COLO829 (cell line): ENCODE data around the gene SMOC1.

Source experiments
- DNase-seq: peaks from one replicate; pipeline ENCODE4 v3.0.0; 2012; ENCODE audit warnings: low spot score

SMOC1 gene, protein sequence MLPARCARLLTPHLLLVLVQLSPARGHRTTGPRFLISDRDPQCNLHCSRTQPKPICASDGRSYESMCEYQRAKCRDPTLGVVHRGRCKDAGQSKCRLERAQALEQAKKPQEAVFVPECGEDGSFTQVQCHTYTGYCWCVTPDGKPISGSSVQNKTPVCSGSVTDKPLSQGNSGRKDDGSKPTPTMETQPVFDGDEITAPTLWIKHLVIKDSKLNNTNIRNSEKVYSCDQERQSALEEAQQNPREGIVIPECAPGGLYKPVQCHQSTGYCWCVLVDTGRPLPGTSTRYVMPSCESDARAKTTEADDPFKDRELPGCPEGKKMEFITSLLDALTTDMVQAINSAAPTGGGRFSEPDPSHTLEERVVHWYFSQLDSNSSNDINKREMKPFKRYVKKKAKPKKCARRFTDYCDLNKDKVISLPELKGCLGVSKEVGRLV

DNA sequence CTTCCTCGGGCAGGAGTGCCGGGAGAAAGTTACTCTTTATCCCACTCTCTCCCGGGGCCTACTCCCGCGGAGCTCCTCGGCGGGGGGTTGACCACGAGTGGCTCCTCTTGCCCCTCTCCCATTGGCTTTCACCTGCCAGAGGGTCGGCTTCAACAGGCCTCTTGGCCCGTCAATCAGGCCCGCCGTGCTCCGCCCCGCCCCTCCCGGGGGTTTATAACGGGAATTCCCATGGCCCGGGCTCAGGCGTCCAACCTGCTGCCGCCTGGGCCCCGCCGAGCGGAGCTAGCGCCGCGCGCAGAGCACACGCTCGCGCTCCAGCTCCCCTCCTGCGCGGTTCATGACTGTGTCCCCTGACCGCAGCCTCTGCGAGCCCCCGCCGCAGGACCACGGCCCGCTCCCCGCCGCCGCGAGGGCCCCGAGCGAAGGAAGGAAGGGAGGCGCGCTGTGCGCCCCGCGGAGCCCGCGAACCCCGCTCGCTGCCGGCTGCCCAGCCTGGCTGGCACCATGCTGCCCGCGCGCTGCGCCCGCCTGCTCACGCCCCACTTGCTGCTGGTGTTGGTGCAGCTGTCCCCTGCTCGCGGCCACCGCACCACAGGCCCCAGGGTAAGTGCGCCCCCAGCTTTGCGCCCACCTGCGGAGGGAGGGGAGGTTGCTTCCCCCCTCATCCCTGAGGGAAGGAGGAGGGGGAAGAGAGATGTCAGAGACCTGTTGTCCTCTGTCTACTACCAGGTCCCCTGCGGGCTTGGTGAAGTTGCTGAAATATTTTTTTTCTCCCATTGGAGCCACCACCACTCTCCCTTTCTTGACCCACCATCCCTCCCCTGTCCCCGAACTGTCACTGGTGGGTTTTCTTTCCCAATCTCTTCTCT, at the start of gene SMOC1:
SMOC1 (plus strand) TSS at position 242 of the 869 bp plus-strand sequence; CDS start at position 505, 263 bp downstream.
- DNase-seq, result no peak

DNA sequence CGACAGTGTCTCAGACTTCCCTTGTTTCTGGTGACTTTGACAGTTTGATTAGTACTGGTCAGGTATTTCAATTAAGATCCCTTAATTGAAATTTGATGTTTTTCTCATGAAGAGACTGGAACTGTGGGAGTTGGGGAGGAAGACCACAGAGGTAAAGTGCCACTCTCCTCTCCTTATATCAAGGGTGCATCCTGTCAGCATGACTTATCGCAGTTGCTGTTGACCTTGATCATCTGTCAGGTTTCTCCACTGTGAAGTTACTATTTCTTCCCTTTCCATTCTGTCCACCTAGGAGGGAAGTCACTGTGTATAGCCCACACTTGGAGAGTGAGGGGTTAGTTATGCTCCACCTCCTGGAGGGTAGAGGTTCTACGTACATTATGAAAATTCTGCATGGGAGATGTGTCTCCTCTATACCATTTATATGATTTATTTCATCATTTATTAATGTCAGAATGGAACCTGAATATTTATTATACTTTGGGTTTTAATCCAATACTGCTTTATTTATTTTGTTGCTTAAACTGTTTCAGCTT, 40.3 kb upstream of the SMOC1 start:
- no peak for DNase-seq

DNA sequence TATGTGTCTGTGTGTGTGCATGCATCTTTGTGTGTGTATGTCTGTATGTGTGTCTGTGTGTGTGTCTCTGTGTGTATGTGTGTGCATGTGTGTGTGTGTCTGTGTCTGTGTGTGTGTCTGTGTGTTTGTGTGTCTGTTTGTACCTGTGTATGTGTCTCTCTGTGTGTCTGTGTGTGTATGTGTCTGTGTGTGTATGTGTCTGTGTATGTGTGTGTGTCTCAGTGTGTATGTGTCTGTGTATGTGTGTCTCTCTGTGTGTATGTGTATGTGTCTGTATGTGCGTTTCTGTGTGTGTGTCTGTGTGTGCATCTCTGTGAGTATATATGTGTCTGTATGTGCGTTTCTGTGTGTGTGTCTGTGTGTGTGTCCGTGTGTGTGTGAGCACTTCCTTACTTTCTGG, 39.6 kb upstream of the SMOC1 start:
- DNase-seq, result no peak

DNA sequence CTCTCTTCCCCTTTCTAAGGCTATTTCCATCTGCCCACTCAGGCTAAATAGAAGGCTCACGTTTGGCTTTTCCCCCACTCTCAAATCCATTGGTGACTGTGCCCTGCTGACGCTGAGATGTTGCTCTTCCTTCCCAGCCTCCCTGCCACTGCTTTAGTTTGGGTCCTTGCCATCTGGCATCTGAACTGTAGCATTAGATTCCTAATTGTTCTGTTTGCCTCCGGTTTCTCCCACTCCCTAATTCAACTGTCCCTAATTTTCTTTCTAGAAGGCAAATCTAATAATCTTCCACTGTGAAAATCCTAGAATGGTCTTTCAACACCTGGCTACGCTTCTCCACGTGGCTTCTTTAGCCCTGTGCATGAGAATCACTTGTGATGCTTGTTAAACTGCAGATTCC, 37.6 kb upstream of the SMOC1 start:
- no peak for DNase-seq

DNA sequence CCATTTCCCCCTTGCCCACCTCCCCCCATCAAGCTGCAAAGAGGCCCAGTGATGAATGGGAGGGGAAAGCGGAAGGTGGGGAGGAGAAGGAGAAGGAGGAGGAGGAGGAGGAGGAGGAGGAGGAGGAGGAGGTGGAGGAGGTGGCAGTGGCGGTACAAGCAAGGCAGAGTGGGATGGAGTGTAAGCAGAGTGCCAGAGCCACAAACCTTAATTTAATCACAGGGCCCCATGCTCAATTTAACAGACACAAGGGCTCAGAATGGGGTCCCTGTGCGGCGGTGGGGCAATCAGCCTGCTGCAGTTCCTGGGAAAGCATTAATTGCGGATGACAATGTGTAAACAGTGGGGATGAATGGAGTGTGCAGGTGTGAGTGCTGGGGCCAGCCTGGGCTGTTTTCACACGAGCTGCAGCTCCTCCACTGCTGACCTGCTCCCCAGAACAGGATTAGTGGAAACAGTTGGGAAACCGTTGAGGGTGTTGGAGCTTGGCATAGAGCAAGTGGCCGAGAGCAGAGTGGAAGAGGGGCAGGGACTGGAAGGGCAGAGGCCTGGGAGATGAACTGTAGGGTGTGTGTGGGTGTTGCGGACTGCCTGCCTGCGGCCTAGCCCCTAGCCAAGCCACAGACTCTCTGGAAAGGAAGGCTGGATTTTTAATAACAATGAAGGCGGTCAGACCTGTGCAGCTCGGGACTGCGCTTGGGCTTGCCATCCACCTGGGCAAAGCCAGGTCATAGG, 36.4 kb upstream of the SMOC1 start:
- no peak for DNase-seq

DNA sequence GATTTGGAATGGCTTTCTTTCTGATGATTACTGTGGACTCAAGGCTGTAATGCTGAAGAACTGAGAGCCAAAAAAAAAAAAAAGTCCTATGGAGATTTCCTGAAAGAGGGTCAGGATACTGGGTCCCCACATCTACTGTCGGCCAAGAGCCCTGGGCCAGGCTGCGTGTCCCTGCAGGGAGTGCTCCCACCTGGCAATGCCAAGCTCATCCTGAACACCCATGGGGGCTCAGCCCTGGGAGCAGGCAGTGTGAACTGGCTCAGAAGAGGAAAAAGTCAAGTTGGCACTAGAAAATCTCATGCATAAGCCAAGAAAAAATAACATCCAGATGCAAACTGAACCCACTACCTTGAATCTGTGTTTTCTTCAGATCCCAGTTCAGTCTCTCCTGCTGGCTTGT, 35.0 kb upstream of the SMOC1 start:
- no peak for DNase-seq

DNA sequence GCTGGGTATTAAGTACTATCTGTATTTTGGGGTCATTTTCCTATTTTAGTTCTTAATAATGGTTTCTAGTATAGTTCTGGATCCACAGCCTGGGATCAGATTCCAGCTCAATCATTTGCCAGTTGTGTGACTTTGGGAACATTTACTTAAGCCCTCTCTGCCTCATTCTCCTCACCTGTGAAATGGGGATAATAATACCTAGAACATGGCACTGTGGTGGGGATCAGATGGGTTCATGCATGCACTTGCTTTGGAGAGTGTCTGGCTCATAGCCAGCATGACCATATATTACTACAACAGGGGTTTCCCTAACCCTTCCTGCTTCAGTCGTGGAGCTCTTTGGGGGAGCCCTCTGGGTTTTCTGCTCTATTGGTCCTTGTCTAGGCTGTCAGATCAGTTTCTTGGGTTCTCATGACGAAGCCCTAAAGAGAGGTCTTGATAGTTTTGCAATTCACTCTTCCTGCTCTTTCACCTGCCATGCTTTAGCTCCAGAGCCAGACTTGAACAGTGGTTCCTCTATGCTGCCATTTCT, 34.1 kb upstream of the SMOC1 start:
- no peak for DNase-seq

DNA sequence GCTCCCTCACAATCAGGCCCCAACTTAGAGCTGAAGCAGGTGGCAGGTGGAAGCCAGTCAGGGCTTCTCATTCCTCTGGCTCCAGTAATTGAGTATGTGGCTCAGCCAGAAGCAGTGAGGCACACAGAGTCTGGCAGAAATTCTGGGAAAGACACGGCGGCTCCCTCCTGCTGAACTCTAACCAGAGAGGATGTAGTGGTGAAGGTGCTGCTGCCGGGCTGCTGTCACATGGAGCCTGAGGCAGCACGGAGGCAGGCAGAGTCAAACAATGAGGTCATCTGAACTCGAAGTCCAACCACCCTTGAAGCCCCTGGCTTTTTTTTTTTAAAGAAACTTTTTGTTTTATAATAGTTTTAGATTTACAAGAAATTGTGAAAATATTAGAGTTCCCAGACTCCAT, 33.4 kb upstream of the SMOC1 start:
- no peak for DNase-seq

DNA sequence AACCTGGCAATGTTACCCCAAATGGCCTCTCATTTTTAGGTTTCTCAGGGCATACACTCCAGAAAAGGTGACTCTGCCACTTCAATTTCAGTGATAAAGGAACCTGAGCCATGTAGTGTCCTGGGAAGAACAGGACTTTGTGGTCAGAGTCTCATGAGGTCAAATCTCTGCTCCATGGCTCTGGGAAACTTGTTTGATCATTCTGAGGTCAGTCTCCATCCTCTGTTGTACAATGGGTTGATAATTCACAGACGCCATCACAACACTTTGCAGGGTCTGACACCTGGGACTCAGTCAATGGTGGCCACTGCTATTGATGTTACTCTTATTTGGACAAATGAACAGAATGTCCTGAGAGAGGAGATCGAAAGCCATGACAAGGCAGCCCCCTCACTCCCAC, 31.1 kb upstream of the SMOC1 start:
- no peak for DNase-seq

DNA sequence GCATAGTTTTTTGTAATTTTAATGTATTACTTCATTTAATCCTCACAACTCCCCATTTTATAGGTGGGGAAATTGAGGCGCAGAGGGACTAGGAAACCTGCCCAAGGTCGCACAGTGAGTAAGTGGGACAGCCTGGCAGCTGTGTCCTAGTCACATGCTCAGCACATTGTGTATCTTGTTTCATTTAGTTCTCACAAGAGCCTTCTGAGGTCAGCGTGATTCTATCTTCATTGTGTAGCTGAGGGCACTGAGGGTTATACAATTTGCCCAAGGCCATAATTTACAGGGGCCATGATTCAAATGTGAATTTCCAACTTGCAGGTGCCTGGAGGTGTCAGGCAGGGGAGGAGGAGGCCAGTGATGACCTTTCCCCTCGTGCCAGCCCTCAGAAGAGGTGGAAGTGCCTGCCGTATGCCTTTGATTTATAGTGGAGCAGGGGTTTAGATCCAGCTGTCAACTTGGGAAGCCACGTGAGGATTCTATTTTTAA, 30.3 kb upstream of the SMOC1 start:
- DNase-seq, result no peak

DNA sequence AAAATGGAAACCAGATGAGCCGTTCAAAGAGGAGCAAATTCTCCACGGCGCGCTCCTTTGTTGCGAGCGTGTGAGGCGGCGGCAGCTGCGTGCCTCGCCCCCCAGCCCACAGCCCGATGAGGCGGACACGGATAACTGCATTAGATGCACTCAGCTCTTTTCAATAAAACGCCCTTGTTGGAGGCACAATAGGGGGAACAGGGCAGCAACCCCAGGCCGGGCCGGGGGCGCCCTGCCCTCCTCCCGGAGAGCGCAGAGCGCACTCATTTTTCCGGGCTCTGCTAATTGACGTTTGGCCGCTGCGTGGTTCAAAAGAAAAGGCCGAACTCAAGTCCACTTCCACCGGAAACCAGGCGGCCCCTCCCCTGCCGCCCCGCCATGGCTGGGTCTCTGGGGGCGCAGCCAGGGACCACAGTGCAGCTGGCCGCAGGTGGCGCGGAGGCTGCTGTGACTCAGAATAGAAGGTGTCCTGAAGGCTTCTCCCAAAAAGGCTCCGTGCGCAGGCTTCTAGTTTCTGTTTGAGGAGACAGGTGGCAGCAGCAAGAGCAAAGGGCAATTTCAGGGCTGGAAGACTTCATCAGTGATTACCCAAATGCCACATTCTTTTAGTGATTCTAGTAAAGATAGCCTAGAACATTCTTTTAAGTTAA, 29.0 kb upstream of the SMOC1 start:
- no peak for DNase-seq

DNA sequence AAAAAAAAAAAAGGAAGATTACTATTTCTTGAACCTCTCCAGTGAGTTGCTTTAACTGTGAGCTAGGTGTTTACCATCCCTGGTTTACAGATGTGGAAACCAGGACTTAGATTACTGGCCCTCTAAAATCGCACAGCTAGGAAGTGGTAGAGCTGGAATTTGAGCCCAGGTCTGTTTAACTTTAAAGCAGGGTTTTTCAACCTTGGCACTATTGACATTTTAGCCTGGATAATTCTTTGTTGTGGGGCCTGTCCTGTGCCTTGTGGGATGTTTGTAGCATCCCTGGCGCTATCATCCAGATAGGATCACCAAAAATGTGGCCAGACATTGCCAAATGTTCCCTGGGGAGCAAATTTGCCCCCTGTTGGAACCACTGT, 28.5 kb upstream of the SMOC1 start:
- DNase-seq, result no peak

DNA sequence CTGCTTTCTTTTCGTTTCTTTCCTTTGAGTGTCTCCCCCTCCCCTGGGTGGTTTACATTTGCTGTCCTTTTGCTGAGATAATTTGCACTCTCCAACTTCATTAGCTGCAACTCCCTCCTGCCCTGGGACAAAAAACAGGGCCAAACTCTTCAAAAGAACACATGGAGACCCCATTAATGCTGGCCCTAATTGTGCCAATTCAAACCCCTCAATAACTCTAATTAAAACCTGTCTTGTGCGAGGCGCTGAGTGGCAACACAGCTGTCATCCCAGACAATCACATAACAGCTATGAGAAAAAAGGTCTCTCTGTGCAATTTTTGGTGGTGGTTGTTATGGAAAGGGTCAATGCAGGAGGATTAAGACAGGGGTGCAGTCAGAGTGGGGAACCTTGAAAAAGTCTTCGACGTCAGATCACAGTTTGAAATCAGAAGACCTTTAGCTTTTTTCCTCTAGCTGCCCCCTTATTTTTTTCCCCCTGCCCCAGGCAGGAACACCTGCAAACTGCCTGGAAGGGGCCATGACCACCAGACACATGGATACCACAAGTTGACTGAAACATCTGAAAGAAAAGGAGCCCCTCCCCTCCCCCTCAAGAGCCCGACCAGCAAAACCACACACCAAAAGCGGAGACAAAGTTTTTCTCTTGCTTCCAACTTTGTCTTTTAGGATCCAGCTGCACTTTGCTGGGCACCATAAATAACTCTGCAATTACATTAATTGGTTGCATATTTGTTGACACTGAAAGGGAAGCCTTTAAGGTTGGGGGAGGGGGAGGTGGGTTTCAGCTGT, 26.5 kb upstream of the SMOC1 start:
- no peak for DNase-seq

DNA sequence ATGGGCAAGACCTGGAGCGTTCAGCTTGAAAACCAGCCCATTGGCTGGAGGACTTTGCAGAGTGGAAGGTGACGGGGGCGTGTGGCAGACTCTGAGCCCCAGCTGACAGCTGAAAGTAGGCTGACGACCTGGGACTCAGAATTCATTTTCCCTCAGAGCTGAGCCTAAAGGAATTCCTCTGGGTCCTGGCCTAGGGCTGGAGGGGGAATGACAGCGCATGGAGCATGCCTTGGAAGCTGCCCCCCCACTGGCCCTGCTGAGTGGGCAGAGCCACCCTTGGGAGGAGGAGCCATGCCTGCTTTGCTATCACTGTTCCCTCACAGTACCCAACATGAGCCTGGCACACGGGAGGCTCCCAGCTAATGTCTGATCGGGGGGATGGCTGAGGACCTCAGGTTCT, 25.4 kb upstream of the SMOC1 start:
- DNase-seq, result no peak

DNA sequence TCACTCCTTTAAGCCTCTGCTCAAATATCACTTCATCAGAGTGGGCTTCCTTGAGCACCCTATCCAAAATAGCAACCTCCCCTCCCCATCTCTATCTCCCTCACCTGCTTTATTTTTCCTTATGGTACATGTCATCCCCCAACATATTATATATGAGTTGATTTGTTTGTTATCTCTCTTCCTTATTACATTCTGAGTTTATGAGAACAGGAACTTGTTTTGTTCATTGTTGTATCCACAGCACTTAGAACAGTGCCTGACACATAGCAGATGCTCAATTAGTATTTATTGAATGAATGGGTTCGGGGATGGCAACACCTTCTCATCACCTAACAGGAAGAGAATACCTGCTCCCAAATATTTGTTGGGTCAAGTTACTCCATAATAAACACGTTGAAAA, 24.6 kb upstream of the SMOC1 start:
- DNase-seq, result no peak

DNA sequence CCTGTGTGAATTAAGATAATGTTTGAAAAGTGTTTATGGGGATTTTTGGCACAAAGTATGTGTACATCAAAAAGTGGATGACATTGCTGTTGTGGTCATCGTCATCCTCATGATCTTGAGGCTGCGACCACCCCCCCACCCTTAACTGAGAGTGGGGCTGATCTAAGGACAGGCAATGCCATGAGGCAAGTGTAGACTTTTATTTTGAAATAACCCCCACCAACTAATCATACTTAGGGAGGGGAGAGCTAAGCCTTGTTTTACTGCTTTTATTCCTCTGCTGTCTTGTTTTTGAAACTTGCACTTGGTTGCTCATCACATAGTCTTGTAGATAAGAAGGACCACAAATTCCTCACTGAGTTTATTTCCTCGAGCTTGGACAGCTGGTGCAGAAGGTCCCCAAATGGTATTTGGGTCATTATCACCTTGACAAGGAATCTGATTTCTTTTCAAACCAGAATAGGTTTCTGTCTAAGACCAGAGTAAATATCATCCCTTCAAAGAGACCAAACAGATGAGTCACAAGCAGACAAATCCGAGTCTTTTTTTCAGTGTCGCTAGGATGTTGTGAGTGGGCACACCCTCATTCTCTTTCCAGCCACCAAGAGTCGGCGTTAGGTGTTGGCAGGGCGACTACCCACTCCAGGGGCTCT, 23.9 kb upstream of the SMOC1 start:
- no peak for DNase-seq

DNA sequence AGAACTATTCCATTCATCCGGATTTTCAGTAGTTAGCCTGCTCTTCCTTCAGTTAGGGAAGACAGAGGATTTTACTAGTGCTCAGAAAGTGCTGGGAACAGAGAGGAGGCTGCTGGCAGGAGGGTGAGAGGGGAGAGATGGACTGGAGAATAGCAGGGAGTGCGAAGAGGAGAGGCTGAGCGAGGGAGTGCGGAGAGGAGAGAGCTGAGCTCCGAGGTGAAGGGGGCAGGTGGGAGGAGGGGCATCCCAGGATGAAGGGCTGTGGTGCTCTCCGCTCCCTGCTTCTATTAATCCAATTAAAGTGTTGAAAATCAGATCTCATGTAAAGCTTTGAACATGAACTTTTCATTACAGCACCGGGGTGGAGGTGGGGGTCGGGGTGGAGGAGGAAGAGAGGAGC, 20.4 kb upstream of the SMOC1 start:
- no peak for DNase-seq

DNA sequence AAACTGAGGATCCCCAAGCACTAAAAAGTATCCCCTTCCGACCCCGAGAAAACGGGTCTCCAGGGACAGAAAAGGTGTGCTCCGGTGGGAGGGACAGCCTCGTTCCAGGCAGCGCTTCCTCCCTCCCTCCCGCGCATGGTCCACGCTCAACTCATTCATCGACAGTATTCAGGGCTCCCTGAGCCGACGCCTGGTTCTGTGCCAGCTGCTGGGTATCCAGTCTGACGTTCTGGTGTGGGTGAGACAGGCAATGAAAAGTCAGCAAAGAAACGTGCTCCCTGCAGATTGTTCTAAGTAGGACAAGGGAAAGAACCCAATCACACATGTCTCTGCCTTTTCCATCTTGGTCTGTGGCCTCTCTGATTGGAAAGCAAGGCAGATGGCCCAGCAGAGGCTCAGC, 19.6 kb upstream of the SMOC1 start:
- no peak for DNase-seq

DNA sequence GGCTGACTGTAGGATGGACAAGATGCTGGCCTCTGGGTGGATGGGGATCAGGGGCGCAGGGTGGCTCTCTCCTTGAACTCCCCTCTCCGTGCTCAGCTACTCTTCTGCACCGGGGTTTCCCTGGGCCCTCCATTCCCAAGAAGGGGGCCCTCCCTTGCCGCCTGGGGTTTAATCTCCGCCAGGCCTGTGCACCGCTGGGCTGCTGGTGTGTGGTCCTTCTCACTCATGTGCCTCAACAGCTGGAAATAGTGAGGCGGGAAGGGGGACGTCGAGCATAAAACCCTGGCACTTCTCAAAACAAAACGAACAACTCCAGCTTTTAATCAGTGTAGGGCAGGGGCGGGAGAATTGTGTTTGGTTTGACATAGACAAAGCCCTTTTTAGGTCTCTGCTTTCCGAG, 19.0 kb upstream of the SMOC1 start:
- no peak for DNase-seq

DNA sequence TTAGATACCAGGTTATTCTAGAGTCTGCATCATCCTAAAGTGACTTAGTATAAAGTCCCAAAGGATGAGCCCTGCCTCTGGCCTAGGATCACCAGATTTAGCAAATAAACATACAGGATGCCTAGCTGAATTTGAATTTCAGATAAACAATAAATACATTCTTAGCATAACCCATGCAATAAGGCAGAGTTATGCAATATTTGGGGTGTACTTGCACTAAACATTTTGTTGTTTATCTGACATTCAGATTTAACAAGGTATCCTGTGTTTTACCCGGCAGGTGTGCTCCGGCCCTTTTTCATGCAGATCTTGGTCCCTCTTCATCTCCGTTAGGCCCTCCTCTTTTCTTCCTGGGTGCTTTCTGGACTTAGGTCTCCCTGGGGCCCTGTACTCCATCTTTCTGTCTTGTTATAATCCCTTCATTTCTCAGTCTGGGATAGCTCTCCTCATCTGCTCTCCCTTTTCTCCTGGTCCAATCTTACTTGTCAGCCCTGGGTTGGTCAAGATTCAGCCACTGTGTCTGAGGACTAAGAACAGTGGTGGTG, 18.1 kb upstream of the SMOC1 start:
- DNase-seq, result no peak
